HFF-Myc (cell line): Measurements from ENCODE around the gene NEGR1.

Experiments used
- DNase-seq: peaks from one replicate; pipeline ENCODE4 v3.0.0-alpha.2; 2011; ENCODE audit warnings: low read depth; ENCODE audit errors: extremely low read depth
- H3K4me3 ChIP-seq: replicated peaks from 2 replicates; pipeline ENCODE4 v1.5.1; 2011; ENCODE audit warnings: low read depth, mild to moderate bottlenecking, control low read depth, low read length
- TF ChIP-seq, protein P1 (sequence below): IDR thresholded peaks from 2 replicates; pipeline ENCODE4 v1.5.1; 2012; ENCODE audit warnings: mild to moderate bottlenecking, low read depth, low read length, control low read depth; ENCODE audit errors: missing control alignments

NEGR1 gene

DNA sequence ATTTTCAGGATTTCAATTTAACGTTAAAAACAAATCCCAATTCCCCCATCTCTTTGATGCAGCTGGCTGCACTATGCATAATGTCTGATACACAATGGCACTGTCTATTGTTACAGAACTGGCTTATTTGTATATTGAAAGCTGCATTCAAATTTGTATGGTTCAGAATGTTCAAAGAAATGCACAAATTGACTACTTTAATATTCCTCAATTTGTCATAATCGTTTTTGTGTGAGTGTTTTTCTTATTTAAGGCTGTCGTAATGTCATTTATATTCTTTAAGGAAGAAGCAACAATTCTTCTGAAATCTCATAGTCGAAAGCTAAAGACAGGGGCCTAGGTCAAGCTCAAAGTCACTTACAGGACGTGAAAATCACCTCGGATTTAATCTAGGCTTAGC, 860.1 kb downstream of the NEGR1 start:
- no peak overlapping the region for H3K4me3 ChIP-seq
- no peak for DNase-seq
- TF ChIP-seq, protein P1, sequence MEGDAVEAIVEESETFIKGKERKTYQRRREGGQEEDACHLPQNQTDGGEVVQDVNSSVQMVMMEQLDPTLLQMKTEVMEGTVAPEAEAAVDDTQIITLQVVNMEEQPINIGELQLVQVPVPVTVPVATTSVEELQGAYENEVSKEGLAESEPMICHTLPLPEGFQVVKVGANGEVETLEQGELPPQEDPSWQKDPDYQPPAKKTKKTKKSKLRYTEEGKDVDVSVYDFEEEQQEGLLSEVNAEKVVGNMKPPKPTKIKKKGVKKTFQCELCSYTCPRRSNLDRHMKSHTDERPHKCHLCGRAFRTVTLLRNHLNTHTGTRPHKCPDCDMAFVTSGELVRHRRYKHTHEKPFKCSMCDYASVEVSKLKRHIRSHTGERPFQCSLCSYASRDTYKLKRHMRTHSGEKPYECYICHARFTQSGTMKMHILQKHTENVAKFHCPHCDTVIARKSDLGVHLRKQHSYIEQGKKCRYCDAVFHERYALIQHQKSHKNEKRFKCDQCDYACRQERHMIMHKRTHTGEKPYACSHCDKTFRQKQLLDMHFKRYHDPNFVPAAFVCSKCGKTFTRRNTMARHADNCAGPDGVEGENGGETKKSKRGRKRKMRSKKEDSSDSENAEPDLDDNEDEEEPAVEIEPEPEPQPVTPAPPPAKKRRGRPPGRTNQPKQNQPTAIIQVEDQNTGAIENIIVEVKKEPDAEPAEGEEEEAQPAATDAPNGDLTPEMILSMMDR: no peak

DNA sequence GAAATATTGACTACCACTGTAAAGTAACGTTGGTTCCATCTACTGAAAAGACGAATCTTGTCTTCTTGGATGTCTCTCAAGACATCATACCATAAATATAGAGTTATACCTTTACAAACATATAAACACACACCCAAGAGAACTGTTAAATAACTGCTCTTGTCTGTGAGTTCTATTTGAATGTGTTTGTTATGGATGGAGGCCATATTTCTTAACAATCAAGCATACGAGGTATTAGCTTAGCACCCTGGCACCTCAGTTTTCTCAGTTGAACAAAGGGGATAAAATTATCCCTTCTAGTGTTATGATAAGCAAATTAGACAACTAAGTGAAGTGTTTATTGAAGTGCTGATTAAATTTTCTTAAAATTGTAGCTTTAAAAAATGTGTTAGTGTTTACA, 864.9 kb downstream of the NEGR1 start:
- TF ChIP-seq, protein P1: no peak
- H3K4me3 ChIP-seq: no peak overlapping the region
- DNase-seq: no peak

DNA sequence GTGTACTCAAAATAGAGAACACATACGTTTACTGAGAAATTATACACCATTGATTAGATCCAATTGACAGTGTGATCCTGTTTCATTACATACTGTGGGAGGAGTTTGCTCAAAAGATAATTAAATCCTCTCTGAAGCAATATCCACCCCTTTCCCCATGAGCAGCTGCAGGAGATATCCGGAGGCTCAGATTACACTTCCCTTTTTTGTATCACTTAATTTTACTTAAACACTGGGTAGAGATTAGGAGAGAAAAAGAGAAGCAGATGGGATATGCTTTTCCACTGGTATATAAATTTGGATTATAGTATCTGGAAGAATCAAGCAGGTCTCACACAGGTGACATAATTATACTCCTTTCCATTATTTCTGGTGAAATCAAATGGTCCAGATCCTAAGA, 868.2 kb downstream of the NEGR1 start:
- no peak overlapping the region for H3K4me3 ChIP-seq
- no peak for DNase-seq
- TF ChIP-seq, protein P1: no peak

DNA sequence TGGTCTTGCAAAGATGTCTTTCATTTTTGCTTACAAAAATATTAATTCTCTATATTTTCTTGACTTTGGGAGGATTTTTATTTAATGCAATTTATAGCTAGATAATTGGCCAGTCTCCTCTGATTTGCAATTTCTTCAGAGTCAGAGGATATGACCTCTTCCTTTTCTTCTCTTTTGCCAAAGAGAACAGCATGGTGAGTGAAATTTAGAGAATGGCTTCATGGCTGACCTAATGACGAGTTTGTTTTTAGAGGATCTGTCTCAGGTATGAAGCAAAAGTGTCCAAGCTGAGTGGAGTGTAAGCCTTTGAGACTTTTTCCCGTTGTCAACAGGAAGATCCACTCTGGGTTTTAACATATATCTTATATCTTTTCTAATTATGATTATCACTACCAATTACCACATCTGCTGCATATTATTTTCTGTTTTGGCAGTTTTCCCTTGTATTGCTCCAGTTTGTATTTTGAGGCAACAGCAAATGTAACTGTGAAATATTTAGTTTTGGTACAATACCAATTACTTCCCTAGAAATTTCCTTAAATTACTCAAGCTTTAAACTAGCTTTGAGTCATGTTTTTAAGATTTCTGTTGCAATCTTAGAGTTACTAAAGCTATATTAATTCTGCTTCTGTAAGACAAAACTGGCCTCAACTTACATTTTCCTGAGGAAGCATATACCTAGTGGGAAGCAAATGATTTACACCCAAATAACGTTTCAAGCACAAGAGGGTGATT, 868.7 kb downstream of the NEGR1 start:
- no peak for DNase-seq
- no peak overlapping the region for H3K4me3 ChIP-seq
- TF ChIP-seq, protein P1: no peak

DNA sequence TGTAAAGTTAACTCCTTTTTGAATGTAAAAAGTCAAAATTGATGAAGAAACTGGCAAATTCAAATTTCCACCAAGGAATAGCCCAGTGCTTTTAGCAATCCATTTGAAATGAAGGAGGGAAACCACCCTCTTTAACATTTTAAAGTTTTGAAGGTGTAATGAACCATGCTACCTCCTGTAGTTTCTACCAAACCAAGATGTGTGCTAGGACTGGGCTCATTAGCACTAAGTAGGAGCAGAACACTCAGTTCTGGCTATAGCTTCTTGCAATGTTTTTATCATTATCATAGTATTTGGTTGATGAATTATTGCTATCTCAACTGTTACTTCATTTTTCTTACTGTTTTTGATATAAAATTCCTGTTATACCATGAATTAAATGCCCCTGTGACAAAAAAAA, 882.3 kb downstream of the NEGR1 start:
- no peak for DNase-seq
- TF ChIP-seq, protein P1: no peak
- no peak overlapping the region for H3K4me3 ChIP-seq

DNA sequence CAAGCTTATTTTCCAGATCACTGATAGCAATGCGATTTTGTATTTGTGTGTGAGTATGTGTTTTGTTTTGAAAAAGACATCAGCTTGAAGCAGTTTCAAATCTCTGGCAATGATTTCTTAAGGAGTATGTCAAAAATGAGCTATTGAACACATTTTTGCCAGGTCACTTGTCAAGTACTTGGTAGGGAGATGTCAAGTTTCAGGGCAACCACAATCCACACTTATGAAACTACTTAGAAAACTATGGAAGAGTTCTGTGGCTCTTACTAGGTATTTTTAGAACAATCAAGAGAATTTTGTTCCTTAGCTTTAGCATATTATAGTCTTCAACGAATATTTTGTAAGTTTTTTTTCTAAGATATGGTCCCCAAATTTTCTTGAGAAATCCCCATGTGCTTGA, 882.7 kb downstream of the NEGR1 start:
- DNase-seq: no peak
- TF ChIP-seq, protein P1: no peak
- H3K4me3 ChIP-seq: no peak overlapping the region

DNA sequence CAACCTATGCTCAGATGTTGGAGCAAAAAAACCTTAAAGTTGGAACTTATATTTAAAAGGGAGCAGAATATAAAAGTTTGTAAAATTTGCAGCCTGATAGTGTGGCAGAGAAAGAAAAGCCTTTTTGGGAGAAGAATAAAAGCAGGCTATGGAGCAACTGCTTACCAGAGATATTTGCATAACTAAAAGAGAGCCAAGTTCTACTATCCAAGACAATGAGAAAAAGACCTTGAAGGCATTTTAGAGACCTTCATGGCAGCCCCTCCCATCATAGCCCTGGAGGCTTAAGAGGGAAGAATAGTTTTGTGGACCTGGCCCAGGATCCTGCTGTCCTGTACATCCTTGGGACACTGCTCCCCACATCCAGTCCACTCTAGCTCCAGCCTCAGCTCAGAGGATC, 889.0 kb downstream of the NEGR1 start:
- TF ChIP-seq, protein P1: no peak
- DNase-seq: no peak
- H3K4me3 ChIP-seq: no peak overlapping the region
